ENCODE measurements around the gene SERPINA5. TPM values are rescaled to one million over a fixed set of nuclear protein-coding genes. Genes with fewer than 3 reads are reported as not detected.

SERPINA5 gene
- total and polyA plus RNA-seq, 2 donors (not counting 1 experiment from before 2014, with no cell fraction given) = not detected

GRCh38 chr14:94583557-94583956 is 2.3 kb downstream of the SERPINA5 start:
- no peak for DNase-seq (ENCODE audit: low read depth in 2 of 2)
- no peak overlapping the region for H3K4me2 ChIP-seq (ENCODE audit: extremely low read depth, insufficient read depth, low read length)

DNA sequence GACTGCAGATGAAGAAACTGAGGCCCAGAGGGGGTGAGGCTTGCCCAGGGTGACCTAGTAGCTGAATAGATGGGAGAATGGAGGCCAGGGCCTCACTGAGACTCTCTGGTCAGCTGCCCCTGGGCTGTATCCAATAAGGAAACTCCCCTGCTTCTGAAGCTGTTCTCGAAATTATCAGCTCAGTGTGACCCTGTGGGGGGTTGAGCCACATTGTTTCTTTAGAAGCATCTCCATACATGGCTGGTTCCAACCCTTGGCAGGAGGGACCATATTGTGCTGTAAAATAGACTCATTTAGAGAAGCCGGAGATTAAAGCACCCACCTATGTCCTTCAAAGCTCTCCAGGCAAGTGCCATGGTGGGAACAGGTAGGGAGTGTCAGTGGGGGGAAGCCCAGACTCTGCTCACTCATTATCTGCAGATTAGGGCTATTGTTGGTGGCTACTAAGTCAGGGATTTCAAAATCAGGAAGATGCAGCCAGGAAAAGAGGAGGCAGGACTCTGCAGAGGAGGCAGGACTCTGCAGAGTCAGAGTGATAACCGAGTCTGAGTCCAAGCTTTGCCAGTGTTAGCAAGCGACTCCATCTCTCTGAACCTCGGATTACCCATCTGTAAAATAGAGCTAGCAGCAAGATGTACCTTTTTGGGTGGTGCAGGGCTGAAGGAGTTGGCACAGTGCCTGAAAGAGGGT is 3.5 kb downstream of the SERPINA5 start:
- DNase-seq (ENCODE audit: low read depth in 2 of 2) = no peak
- no peaks in the 10 kb centered on the region for H3K4me1 ChIP-seq (ENCODE audit: control insufficient read depth, extremely low read depth, insufficient read depth, low read length)
- H4K20me1 ChIP-seq (ENCODE audit: control insufficient read depth, extremely low read depth, insufficient read depth, low read length) = no peaks in the 10 kb centered on the region
- H3K79me2 ChIP-seq (ENCODE audit: control insufficient read depth, insufficient read depth, low read length) = no peaks in the 10 kb centered on the region
- H3K27ac ChIP-seq (ENCODE audit: insufficient read depth, low read length) = no peak overlapping the region
- H3K9me3 ChIP-seq (ENCODE audit: control insufficient read depth, insufficient read depth, low read depth, low read length) = no peaks in the 10 kb centered on the region
- H3K36me3 ChIP-seq (ENCODE audit: control insufficient read depth, insufficient read depth, low read length) = no peaks in the 10 kb centered on the region
- no peak overlapping the region for H3K4me3 ChIP-seq (replicated peaks in 1 of 4; ENCODE audit: control extremely low read depth in 1 of 4, insufficient read depth in 1 of 4, low read depth in 3 of 4, low read length in 4 of 4)
- H3K4me2 ChIP-seq (ENCODE audit: extremely low read depth, insufficient read depth, low read length) = no peak overlapping the region
- TF ChIP-seq, protein P1, sequence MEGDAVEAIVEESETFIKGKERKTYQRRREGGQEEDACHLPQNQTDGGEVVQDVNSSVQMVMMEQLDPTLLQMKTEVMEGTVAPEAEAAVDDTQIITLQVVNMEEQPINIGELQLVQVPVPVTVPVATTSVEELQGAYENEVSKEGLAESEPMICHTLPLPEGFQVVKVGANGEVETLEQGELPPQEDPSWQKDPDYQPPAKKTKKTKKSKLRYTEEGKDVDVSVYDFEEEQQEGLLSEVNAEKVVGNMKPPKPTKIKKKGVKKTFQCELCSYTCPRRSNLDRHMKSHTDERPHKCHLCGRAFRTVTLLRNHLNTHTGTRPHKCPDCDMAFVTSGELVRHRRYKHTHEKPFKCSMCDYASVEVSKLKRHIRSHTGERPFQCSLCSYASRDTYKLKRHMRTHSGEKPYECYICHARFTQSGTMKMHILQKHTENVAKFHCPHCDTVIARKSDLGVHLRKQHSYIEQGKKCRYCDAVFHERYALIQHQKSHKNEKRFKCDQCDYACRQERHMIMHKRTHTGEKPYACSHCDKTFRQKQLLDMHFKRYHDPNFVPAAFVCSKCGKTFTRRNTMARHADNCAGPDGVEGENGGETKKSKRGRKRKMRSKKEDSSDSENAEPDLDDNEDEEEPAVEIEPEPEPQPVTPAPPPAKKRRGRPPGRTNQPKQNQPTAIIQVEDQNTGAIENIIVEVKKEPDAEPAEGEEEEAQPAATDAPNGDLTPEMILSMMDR (conservative IDR thresholded peaks at IDR 0.05 in 1 of 2, IDR thresholded peaks at IDR 0.05 in 1 of 2; ENCODE audit: low read depth in 1 of 2, low read length in 2 of 2) = no peak
- TF ChIP-seq EZH2 (IDR thresholded peaks at IDR 0.05; ENCODE audit: low read length, missing control alignments) = no peak
- no peaks in the 10 kb centered on the region for H3K27me3 ChIP-seq (ENCODE audit: control insufficient read depth, insufficient read depth, low read length)
- no peak overlapping the region for H2AFZ ChIP-seq (ENCODE audit: low read length)
- no peak overlapping the region for H3K9ac ChIP-seq (ENCODE audit: insufficient read depth, low read length)

More at GRCh38 chr14:94583557-94583956, 2.3 kb downstream of the SERPINA5 start:
- Histone ChIP-seq H3K9me3 (ENCODE audit: control insufficient read depth, insufficient read depth, low read depth, low read length) (no peaks in the 10 kb centered on the region), H3K36me3 (ENCODE audit: control insufficient read depth, insufficient read depth, low read length) (no peaks in the 10 kb centered on the region), H3K27ac (ENCODE audit: insufficient read depth, low read length) (no peak overlapping the region), H3K4me1 (ENCODE audit: control insufficient read depth, extremely low read depth, insufficient read depth, low read length) (no peaks in the 10 kb centered on the region), H3K4me3 (replicated peaks in 1 of 4; ENCODE audit: control extremely low read depth in 1 of 4, insufficient read depth in 1 of 4, low read depth in 3 of 4, low read length in 4 of 4) (no peak overlapping the region), H2AFZ (ENCODE audit: low read length) (no peak overlapping the region), H4K20me1 (ENCODE audit: control insufficient read depth, extremely low read depth, insufficient read depth, low read length) (no peaks in the 10 kb centered on the region), H3K79me2 (ENCODE audit: control insufficient read depth, insufficient read depth, low read length) (no peaks in the 10 kb centered on the region), H3K9ac (ENCODE audit: insufficient read depth, low read length) (no peak overlapping the region), H3K27me3 (ENCODE audit: control insufficient read depth, insufficient read depth, low read length) (no peaks in the 10 kb centered on the region)
- TF ChIP-seq EZH2 (IDR thresholded peaks at IDR 0.05; ENCODE audit: low read length, missing control alignments) = no peak
- TF ChIP-seq, protein P1 (conservative IDR thresholded peaks at IDR 0.05 in 1 of 2, IDR thresholded peaks at IDR 0.05 in 1 of 2; ENCODE audit: low read depth in 1 of 2, low read length in 2 of 2) = no peak

- DNase-seq (ENCODE audit: low read depth in 2 of 2) = no peak
- no peaks in the 10 kb centered on the region for H3K79me2 ChIP-seq (ENCODE audit: control insufficient read depth, insufficient read depth, low read length)
- H3K9me3 ChIP-seq (ENCODE audit: control insufficient read depth, insufficient read depth, low read depth, low read length) = no peaks in the 10 kb centered on the region
- no peak overlapping the region for H3K4me2 ChIP-seq (ENCODE audit: extremely low read depth, insufficient read depth, low read length)
- no peak overlapping the region for H3K27ac ChIP-seq (ENCODE audit: insufficient read depth, low read length)
- H4K20me1 ChIP-seq (ENCODE audit: control insufficient read depth, extremely low read depth, insufficient read depth, low read length) = no peaks in the 10 kb centered on the region
- no peak overlapping the region for H3K9ac ChIP-seq (ENCODE audit: insufficient read depth, low read length)
- no peaks in the 10 kb centered on the region for H3K27me3 ChIP-seq (ENCODE audit: control insufficient read depth, insufficient read depth, low read length)
- H3K4me3 ChIP-seq (replicated peaks in 1 of 4; ENCODE audit: control extremely low read depth in 1 of 4, insufficient read depth in 1 of 4, low read depth in 3 of 4, low read length in 4 of 4) = no peak overlapping the region
- H3K4me1 ChIP-seq (ENCODE audit: control insufficient read depth, extremely low read depth, insufficient read depth, low read length) = no peaks in the 10 kb centered on the region
- no peak overlapping the region for H2AFZ ChIP-seq (ENCODE audit: low read length)
- no peak for TF ChIP-seq EZH2 (IDR thresholded peaks at IDR 0.05; ENCODE audit: low read length, missing control alignments)
- TF ChIP-seq, protein P1 (conservative IDR thresholded peaks at IDR 0.05 in 1 of 2, IDR thresholded peaks at IDR 0.05 in 1 of 2; ENCODE audit: low read depth in 1 of 2, low read length in 2 of 2) = no peak
- H3K36me3 ChIP-seq (ENCODE audit: control insufficient read depth, insufficient read depth, low read length) = no peaks in the 10 kb centered on the region
Observed at GRCh38 chr14:94586635-94587034, 5.4 kb downstream of the SERPINA5 start.

All from fibroblast of lung (primary cell).